ENCODE data around the gene VMP1. TPM values are rescaled to one million over a fixed set of nuclear protein-coding genes. Genes with fewer than 3 reads are reported as not detected.

VMP1 gene
- total and polyA plus RNA-seq, 2 of the 13 experiments (the other 11 are each of a cell fraction or from before 2014, with no cell fraction given), result 186 to 271 TPM

DNA sequence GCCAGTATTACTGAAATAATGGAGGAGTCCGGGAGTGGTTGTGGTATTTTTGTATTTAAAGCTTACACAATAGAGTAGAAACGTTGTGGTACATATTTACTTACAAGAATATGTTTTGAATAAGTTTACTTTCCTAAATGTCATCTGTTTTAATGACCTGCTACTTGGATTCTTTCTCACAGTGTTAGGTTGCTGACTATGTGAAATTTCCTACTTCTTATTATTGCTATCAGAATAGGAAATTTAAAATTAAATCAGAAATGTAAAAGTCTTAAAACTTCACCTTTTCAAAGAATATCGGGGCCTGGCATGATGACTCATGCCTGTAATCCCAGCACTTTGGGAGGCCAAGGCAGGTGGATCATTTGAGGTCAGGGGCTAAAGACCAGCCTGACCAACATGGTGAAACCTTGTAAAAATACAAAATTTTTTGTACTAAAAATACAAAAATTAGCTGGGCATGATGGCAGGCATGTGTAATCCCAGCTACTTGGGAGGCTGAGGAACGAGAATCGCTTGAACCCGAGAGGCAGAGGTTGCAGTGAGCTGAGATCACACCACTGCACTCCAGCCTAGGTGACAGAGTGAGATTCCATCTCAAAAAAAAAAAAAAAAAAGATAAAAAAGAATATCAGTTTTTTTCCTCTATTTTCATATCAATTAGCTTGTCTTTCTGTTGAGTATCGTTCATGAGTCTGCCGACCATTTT is 77.8 kb downstream of the VMP1 start (continued):
- no peak for TF ChIP-seq HOXA9 (CRISPR knock-in tag; IDR thresholded peaks at IDR 0.05; ENCODE audit: borderline replicate concordance)
- no peak for TF ChIP-seq YY1 (IDR thresholded peaks at IDR 0.05; ENCODE audit: insufficient read depth, insufficient replicate concordance, low read depth, low read length)
- TF ChIP-seq, protein P1, sequence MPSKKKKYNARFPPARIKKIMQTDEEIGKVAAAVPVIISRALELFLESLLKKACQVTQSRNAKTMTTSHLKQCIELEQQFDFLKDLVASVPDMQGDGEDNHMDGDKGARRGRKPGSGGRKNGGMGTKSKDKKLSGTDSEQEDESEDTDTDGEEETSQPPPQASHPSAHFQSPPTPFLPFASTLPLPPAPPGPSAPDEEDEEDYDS (CRISPR knock-in tag; IDR thresholded peaks at IDR 0.05), result no peak
- TF ChIP-seq TEAD2 (CRISPR knock-in tag; IDR thresholded peaks at IDR 0.05), result no peak
- no peak for TF ChIP-seq ZC3H13 (CRISPR knock-in tag; IDR thresholded peaks at IDR 0.05)
- peak; percentile 28; the same call in 1 of the 2 replicates for TF ChIP-seq POGZ (CRISPR knock-in tag; IDR thresholded peaks at IDR 0.05)
- TF ChIP-seq JDP2 (CRISPR knock-in tag; IDR thresholded peaks at IDR 0.05; ENCODE audit: borderline replicate concordance), result no peak
- TF ChIP-seq DZIP1 (CRISPR knock-in tag; IDR thresholded peaks at IDR 0.05), result no peak
- no peak for TF ChIP-seq ZNF652 (CRISPR knock-in tag; IDR thresholded peaks at IDR 0.05; ENCODE audit: borderline replicate concordance, low read depth)
- TF ChIP-seq DPF2 (CRISPR knock-in tag; IDR thresholded peaks at IDR 0.05; ENCODE audit: borderline replicate concordance, low read depth), result 0 out of 2 replicates have a peak, but pooled peaks have one; percentile 52
- TF ChIP-seq, protein P2, sequence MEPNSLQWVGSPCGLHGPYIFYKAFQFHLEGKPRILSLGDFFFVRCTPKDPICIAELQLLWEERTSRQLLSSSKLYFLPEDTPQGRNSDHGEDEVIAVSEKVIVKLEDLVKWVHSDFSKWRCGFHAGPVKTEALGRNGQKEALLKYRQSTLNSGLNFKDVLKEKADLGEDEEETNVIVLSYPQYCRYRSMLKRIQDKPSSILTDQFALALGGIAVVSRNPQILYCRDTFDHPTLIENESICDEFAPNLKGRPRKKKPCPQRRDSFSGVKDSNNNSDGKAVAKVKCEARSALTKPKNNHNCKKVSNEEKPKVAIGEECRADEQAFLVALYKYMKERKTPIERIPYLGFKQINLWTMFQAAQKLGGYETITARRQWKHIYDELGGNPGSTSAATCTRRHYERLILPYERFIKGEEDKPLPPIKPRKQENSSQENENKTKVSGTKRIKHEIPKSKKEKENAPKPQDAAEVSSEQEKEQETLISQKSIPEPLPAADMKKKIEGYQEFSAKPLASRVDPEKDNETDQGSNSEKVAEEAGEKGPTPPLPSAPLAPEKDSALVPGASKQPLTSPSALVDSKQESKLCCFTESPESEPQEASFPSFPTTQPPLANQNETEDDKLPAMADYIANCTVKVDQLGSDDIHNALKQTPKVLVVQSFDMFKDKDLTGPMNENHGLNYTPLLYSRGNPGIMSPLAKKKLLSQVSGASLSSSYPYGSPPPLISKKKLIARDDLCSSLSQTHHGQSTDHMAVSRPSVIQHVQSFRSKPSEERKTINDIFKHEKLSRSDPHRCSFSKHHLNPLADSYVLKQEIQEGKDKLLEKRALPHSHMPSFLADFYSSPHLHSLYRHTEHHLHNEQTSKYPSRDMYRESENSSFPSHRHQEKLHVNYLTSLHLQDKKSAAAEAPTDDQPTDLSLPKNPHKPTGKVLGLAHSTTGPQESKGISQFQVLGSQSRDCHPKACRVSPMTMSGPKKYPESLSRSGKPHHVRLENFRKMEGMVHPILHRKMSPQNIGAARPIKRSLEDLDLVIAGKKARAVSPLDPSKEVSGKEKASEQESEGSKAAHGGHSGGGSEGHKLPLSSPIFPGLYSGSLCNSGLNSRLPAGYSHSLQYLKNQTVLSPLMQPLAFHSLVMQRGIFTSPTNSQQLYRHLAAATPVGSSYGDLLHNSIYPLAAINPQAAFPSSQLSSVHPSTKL (CRISPR knock-in tag; IDR thresholded peaks at IDR 0.05), result peak; percentile 89
- TF ChIP-seq ZNF367 (CRISPR knock-in tag; IDR thresholded peaks at IDR 0.05; ENCODE audit: borderline replicate concordance), result no peak
- 0 out of 2 replicates have a peak, but pooled peaks have one; percentile 24 for TF ChIP-seq POLR2G (IDR thresholded peaks at IDR 0.05; ENCODE audit: low read depth, low read length)
- TF ChIP-seq KLF13 (CRISPR knock-in tag; IDR thresholded peaks at IDR 0.05), result no peak
- TF ChIP-seq ZNF143 (CRISPR knock-in tag; IDR thresholded peaks at IDR 0.05), result no peak
- TF ChIP-seq ZNF782 (CRISPR knock-in tag; IDR thresholded peaks at IDR 0.05; ENCODE audit: borderline replicate concordance), result no peak
- peak; percentile 28; the same call in 1 of the 2 replicates for TF ChIP-seq NCOR1 (IDR thresholded peaks at IDR 0.05; ENCODE audit: borderline replicate concordance, low read length)
- peak; percentile 73 for TF ChIP-seq TFE3 (CRISPR knock-in tag; IDR thresholded peaks at IDR 0.05)
- TF ChIP-seq, protein P3, sequence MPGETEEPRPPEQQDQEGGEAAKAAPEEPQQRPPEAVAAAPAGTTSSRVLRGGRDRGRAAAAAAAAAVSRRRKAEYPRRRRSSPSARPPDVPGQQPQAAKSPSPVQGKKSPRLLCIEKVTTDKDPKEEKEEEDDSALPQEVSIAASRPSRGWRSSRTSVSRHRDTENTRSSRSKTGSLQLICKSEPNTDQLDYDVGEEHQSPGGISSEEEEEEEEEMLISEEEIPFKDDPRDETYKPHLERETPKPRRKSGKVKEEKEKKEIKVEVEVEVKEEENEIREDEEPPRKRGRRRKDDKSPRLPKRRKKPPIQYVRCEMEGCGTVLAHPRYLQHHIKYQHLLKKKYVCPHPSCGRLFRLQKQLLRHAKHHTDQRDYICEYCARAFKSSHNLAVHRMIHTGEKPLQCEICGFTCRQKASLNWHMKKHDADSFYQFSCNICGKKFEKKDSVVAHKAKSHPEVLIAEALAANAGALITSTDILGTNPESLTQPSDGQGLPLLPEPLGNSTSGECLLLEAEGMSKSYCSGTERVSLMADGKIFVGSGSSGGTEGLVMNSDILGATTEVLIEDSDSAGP (CRISPR knock-in tag; IDR thresholded peaks at IDR 0.05; ENCODE audit: borderline replicate concordance), result no peak
